ENCODE measurements around the gene PRR13. TPM values are rescaled to one million over a fixed set of nuclear protein-coding genes. Genes with fewer than 3 reads are reported as not detected.
"Not testable (repeated sequence)": the region's sequence is repeated elsewhere in the genome, so short reads cannot be mapped to it uniquely, and the experiment has no call there.

PRR13 gene
- total RNA-seq, 1 donor from 2014 or later: 67.2 TPM

DNA sequence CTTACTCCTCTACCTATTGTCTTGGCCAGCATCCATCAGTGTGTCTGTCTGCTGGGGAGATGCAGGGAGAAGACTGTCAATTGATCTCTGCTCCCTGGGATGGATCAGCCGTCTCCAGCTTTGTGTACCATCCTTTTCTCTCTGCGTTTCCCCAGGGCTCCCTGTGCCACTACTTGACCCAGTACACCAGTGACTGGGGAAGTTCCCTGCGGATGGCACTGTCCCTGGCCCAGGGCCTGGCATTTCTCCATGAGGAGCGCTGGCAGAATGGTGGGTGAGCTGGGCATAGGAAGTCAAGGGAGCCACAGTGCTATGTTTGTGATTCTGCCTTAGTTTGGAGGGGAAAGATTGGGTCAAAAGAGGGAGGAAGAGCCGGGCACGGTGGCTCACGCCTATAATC is 12.8 kb upstream of the PRR13 start:
- Histone ChIP-seq H3K79me2 (ENCODE audit: low read depth) (no peaks in the 10 kb centered on the region), H3K9ac (no peak overlapping the region), H3K36me3 (no peaks in the 10 kb centered on the region), H3F3A (ENCODE audit: low read depth) (no peaks in the 10 kb centered on the region), H3K4me1 (peaks cover 17% of the 10 kb centered on the region), H4K20me1 (ENCODE audit: low read depth) (no peaks in the 10 kb centered on the region), H3K27ac (no peak overlapping the region), H3K4me3 (no peak overlapping the region), H3K9me3 (ENCODE audit: low read depth) (no peaks in the 10 kb centered on the region), H3K4me2 (no peak overlapping the region), H2AFZ (replicated peaks) (no peak overlapping the region), H3K27me3 (no peaks in the 10 kb centered on the region)
- Mint-ChIP-seq H3K9me3 (no peaks in the 10 kb centered on the region), H3K4me1 (peaks cover 32% of the 10 kb centered on the region), H3K27ac (no peak overlapping the region), H3K27me3 (ENCODE audit: insufficient read depth, low read depth) (peaks cover 6% of the 10 kb centered on the region), H3K36me3 (no peaks in the 10 kb centered on the region), H3K4me3 (no peak overlapping the region)
- TF ChIP-seq EZH2phosphoT487 (IDR thresholded peaks at IDR 0.05): no peak
- no peak for TF ChIP-seq EZH2 (IDR thresholded peaks at IDR 0.05)
- TF ChIP-seq, protein P1, sequence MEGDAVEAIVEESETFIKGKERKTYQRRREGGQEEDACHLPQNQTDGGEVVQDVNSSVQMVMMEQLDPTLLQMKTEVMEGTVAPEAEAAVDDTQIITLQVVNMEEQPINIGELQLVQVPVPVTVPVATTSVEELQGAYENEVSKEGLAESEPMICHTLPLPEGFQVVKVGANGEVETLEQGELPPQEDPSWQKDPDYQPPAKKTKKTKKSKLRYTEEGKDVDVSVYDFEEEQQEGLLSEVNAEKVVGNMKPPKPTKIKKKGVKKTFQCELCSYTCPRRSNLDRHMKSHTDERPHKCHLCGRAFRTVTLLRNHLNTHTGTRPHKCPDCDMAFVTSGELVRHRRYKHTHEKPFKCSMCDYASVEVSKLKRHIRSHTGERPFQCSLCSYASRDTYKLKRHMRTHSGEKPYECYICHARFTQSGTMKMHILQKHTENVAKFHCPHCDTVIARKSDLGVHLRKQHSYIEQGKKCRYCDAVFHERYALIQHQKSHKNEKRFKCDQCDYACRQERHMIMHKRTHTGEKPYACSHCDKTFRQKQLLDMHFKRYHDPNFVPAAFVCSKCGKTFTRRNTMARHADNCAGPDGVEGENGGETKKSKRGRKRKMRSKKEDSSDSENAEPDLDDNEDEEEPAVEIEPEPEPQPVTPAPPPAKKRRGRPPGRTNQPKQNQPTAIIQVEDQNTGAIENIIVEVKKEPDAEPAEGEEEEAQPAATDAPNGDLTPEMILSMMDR (IDR thresholded peaks at IDR 0.05): no peak
- no peak for DNase-seq (ENCODE audit: low spot score)

DNA sequence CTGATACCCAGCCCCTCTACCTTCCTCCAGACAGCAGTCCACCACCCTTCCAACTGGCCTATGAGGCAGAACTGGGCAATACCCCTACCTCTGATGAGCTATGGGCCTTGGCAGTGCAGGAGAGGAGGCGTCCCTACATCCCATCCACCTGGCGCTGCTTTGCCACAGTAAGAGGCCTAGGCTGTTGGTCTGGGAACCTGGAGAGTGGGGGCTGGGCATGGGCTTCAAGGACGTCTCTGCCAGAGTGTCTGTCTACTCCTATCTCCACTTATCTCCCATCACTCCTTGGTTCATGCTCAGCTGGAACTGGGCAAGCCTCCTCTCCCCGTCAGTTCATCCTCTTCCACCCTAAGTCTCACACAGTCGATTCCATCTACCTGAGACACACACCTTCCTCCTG is 11.4 kb upstream of the PRR13 start:
- Histone ChIP-seq H3K4me1 (peaks cover 3% of the 10 kb centered on the region), H3K27ac (no peak overlapping the region), H2AFZ (replicated peaks) (no peak overlapping the region), H3K9me3 (ENCODE audit: low read depth) (no peaks in the 10 kb centered on the region), H3K9ac (no peak overlapping the region), H3K79me2 (ENCODE audit: low read depth) (no peaks in the 10 kb centered on the region), H3K4me2 (no peak overlapping the region), H3K36me3 (no peaks in the 10 kb centered on the region), H3K27me3 (no peaks in the 10 kb centered on the region), H4K20me1 (ENCODE audit: low read depth) (no peaks in the 10 kb centered on the region), H3K4me3 (no peak overlapping the region), H3F3A (ENCODE audit: low read depth) (no peaks in the 10 kb centered on the region)
- peaks cover 18% of the 10 kb centered on the region for H3K4me1 Mint-ChIP-seq
- no peaks in the 10 kb centered on the region for H3K9me3 Mint-ChIP-seq
- no peak overlapping the region for H3K4me3 Mint-ChIP-seq
- no peak for DNase-seq (ENCODE audit: low spot score)
- no peaks in the 10 kb centered on the region for H3K36me3 Mint-ChIP-seq
- no peak overlapping the region for H3K27ac Mint-ChIP-seq
- TF ChIP-seq EZH2 (IDR thresholded peaks at IDR 0.05) (no peak), EZH2phosphoT487 (IDR thresholded peaks at IDR 0.05) (no peak)
- TF ChIP-seq, protein P1 (IDR thresholded peaks at IDR 0.05): no peak
- peaks cover 4% of the 10 kb centered on the region for H3K27me3 Mint-ChIP-seq (ENCODE audit: insufficient read depth, low read depth)

DNA sequence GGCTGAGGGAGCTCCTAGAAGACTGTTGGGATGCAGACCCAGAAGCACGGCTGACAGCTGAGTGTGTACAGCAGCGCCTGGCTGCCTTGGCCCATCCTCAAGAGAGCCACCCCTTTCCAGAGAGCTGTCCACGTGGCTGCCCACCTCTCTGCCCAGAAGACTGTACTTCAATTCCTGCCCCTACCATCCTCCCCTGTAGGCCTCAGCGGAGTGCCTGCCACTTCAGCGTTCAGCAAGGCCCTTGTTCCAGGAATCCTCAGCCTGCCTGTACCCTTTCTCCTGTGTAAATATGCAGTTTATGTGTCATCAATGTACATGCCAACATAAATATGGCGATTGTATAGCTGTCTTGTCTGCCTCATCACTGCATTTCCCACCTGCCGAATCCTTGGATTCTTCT is 10.3 kb upstream of the PRR13 start:
- Histone ChIP-seq H3F3A (ENCODE audit: low read depth) (no peaks in the 10 kb centered on the region), H3K4me3 (no peak overlapping the region), H3K9ac (no peak overlapping the region), H4K20me1 (ENCODE audit: low read depth) (no peaks in the 10 kb centered on the region), H3K9me3 (ENCODE audit: low read depth) (no peaks in the 10 kb centered on the region), H3K4me1 (no peaks in the 10 kb centered on the region), H3K36me3 (no peaks in the 10 kb centered on the region), H3K27ac (no peak overlapping the region), H3K4me2 (no peak overlapping the region), H3K27me3 (no peaks in the 10 kb centered on the region), H3K79me2 (ENCODE audit: low read depth) (no peaks in the 10 kb centered on the region), H2AFZ (replicated peaks) (no peak overlapping the region)
- Mint-ChIP-seq H3K36me3 (no peaks in the 10 kb centered on the region), H3K4me3 (no peak overlapping the region), H3K9me3 (no peaks in the 10 kb centered on the region), H3K4me1 (peaks cover 13% of the 10 kb centered on the region), H3K27ac (no peak overlapping the region), H3K27me3 (ENCODE audit: insufficient read depth, low read depth) (peaks cover 8% of the 10 kb centered on the region)
- DNase-seq (ENCODE audit: low spot score): no peak
- TF ChIP-seq EZH2phosphoT487 (IDR thresholded peaks at IDR 0.05): no peak
- TF ChIP-seq, protein P1 (IDR thresholded peaks at IDR 0.05): no peak
- no peak for TF ChIP-seq EZH2 (IDR thresholded peaks at IDR 0.05)

DNA sequence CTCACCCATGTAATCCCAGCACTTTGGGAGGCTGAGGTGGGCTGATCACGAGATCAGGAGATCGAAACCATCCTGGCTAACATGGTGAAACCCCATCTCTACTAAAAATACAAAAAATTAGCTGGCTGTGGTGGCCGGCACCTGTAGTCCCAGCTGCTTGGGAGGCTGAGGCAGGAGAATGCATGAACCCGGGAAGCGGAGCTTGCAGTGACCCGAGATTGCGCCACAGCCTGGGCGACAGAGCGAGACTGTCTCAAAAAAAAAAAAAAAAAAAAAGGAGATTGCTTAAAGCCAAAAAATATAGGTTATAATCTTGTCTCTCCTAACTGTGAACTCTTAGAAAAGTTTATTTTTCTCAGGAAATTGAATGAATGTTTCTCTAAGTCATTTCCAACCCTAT is 6.2 kb upstream of the PRR13 start:
- H3K9me3 ChIP-seq (ENCODE audit: low read depth); H3K27me3 Mint-ChIP-seq (ENCODE audit: insufficient read depth, low read depth): not testable (repeated sequence)

DNA sequence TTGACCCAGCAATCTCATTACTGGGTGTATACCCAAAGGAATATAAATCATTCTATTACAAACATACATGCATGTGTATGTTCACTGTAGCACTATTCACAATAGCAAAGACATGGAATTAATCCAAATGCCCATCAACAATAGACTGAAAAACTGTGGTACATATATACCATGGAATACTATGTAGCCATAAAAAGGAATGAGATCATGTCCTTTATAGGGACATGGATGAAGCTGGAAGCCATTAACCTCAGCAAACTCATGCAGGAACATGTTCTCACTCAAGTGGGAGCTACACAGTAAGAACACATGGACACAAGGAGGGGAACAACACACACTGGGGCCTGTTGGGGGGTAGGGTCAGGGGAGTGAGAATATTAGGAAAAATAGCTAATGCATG is 2.0 kb upstream of the PRR13 start:
- peaks cover 15% of the 10 kb centered on the region for H3K4me1 ChIP-seq
- peaks cover 16% of the 10 kb centered on the region for H3F3A ChIP-seq (ENCODE audit: low read depth)
- Mint-ChIP-seq H3K27ac (peak overlapping the region; percentile 63), H3K4me3 (peak overlapping the region; percentile 66), H3K4me1 (peaks cover 29% of the 10 kb centered on the region)
- not testable (repeated sequence) for H2AFZ ChIP-seq (replicated peaks); H3K36me3 ChIP-seq; H3K27me3 ChIP-seq; H4K20me1 ChIP-seq (ENCODE audit: low read depth); H3K9me3 Mint-ChIP-seq; H3K27me3 Mint-ChIP-seq (ENCODE audit: insufficient read depth, low read depth); H3K27ac ChIP-seq; H3K4me2 ChIP-seq; H3K9ac ChIP-seq; H3K9me3 ChIP-seq (ENCODE audit: low read depth); H3K36me3 Mint-ChIP-seq; DNase-seq (ENCODE audit: low spot score); H3K4me3 ChIP-seq
- H3K79me2 ChIP-seq (ENCODE audit: low read depth): peaks cover 14% of the 10 kb centered on the region

More for the DNA sequence above, 6.2 kb upstream of the PRR13 start:
- not testable (repeated sequence) for H3K79me2 ChIP-seq (ENCODE audit: low read depth); H3K9ac ChIP-seq; H3F3A ChIP-seq (ENCODE audit: low read depth); H3K27ac ChIP-seq; H3K27me3 ChIP-seq; H3K27ac Mint-ChIP-seq; H3K4me2 ChIP-seq; H3K4me1 ChIP-seq; H3K36me3 ChIP-seq; H2AFZ ChIP-seq (replicated peaks); H3K4me3 ChIP-seq; H3K9me3 Mint-ChIP-seq; H3K36me3 Mint-ChIP-seq; H4K20me1 ChIP-seq (ENCODE audit: low read depth); DNase-seq (ENCODE audit: low spot score); H3K4me3 Mint-ChIP-seq
- H3K4me1 Mint-ChIP-seq: peaks cover 13% of the 10 kb centered on the region

All from neural progenitor cell (in vitro differentiated cells).